Mesenchymal stem cell (in vitro differentiated cells and primary cell): ENCODE measurements around the gene ARRB2.

Source experiments
- DNase-seq: peaks from one replicate; pipeline ENCODE4 v3.0.0-alpha.2; 2013
- H2AFZ ChIP-seq: one replicate; pipeline ENCODE4 v1.6.1; 2013; ENCODE audit warnings: low read depth, mild to moderate bottlenecking, control low read depth, inconsistent platforms, low read length, moderate library complexity
- H2AK5ac ChIP-seq: 2 replicates; pipeline ENCODE4 v1.6.1; 2013; ENCODE audit warnings: low read length, moderate library complexity, mild to moderate bottlenecking, inconsistent platforms; ENCODE audit not compliant: severe bottlenecking
- H2BK120ac ChIP-seq: one replicate; pipeline ENCODE4 v1.6.1; 2013; ENCODE audit warnings: low read depth, mild to moderate bottlenecking, inconsistent platforms, low read length, moderate library complexity
- H2BK12ac ChIP-seq, 2 experiments: one replicate each; pipeline ENCODE4 v1.6.1; 2013; ENCODE audit warnings: inconsistent platforms in 2 of 2, low read length in 2 of 2, mild to moderate bottlenecking in 2 of 2, moderate library complexity in 2 of 2, control low read depth in 1 of 2
- H2BK15ac ChIP-seq: one replicate; pipeline ENCODE4 v1.6.1; 2013; ENCODE audit warnings: mild to moderate bottlenecking, low read depth, inconsistent platforms; ENCODE audit not compliant: poor library complexity, severe bottlenecking
- H2BK5ac ChIP-seq: 2 replicates; pipeline ENCODE4 v1.6.1; 2013; ENCODE audit warnings: low read depth, mild to moderate bottlenecking, low read length, control low read depth, inconsistent platforms; ENCODE audit not compliant: poor library complexity, severe bottlenecking
- H3K14ac ChIP-seq, 2 experiments: one replicate each; pipeline ENCODE4 v1.6.1; 2013; ENCODE audit warnings: inconsistent platforms in 2 of 2, low read length in 2 of 2, control low read depth in 1 of 2, mild to moderate bottlenecking in 1 of 2, moderate library complexity in 1 of 2
- H3K18ac ChIP-seq, 2 experiments: one replicate each; pipeline ENCODE4 v1.6.1; 2013; ENCODE audit warnings: inconsistent platforms in 2 of 2, low read length in 2 of 2, control low read depth in 1 of 2, low read depth in 1 of 2, mild to moderate bottlenecking in 1 of 2
- H3K23ac ChIP-seq, 2 experiments: one replicate each; pipeline ENCODE4 v1.6.1; 2013; ENCODE audit warnings: inconsistent platforms in 2 of 2, low read length in 2 of 2, mild to moderate bottlenecking in 2 of 2, moderate library complexity in 2 of 2, control low read depth in 1 of 2
- H3K27ac ChIP-seq: 2 replicates; pipeline ENCODE4 v1.5.1; 2013; ENCODE audit warnings: mild to moderate bottlenecking, moderate library complexity, low read length, control low read depth, inconsistent platforms; ENCODE audit not compliant: poor library complexity, severe bottlenecking
- H3K27me3 ChIP-seq, 2 experiments: 2 replicates each; pipeline versions ENCODE4 v1.6.1 to v1.7.0; 2013; ENCODE audit warnings: low read length in 2 of 2, mild to moderate bottlenecking in 2 of 2, moderate library complexity in 2 of 2, control low read depth in 1 of 2, inconsistent platforms in 1 of 2; ENCODE audit not compliant: control insufficient read depth in 1 of 2, insufficient read depth in 1 of 2
- H3K36me3 ChIP-seq, 2 experiments: 2 replicates each; pipeline versions ENCODE4 v1.6.1 to v1.7.0; 2013; ENCODE audit warnings: low read length in 2 of 2, control low read depth in 1 of 2, inconsistent platforms in 1 of 2, low read depth in 1 of 2, mild to moderate bottlenecking in 1 of 2; ENCODE audit not compliant: insufficient read depth in 2 of 2, control insufficient read depth in 1 of 2
- H3K4ac ChIP-seq, 2 experiments: one replicate each; pipeline ENCODE4 v1.6.1; 2013; ENCODE audit warnings: inconsistent platforms in 2 of 2, low read length in 2 of 2, mild to moderate bottlenecking in 2 of 2, moderate library complexity in 2 of 2, control low read depth in 1 of 2, low read depth in 1 of 2
- H3K4me1 ChIP-seq: 2 replicates; pipeline ENCODE4 v1.6.1; 2013; ENCODE audit warnings: low read depth, low read length, control low read depth; ENCODE audit not compliant: control insufficient read depth, insufficient read depth
- H3K4me2 ChIP-seq: 2 replicates; pipeline ENCODE4 v1.6.1; 2013; ENCODE audit warnings: low read length, mild to moderate bottlenecking, inconsistent platforms; ENCODE audit not compliant: poor library complexity, severe bottlenecking
- H3K4me3 ChIP-seq, 2 experiments: 2 replicates each; pipeline versions ENCODE4 v1.5.1 to v1.7.0; 2013; ENCODE audit warnings: low read length in 2 of 2, mild to moderate bottlenecking in 2 of 2, control low read depth in 1 of 2, low read depth in 1 of 2; ENCODE audit not compliant: insufficient read depth in 1 of 2
- H3K79me1 ChIP-seq: replicated peaks from 2 replicates; pipeline ENCODE4 v1.6.1; 2013; ENCODE audit warnings: mild to moderate bottlenecking, control low read depth, low read length, inconsistent platforms; ENCODE audit not compliant: poor library complexity, severe bottlenecking
- H3K9ac ChIP-seq: 2 replicates; pipeline ENCODE4 v1.7.0; 2013; ENCODE audit warnings: mild to moderate bottlenecking, low read length, moderate library complexity
- H3K9me3 ChIP-seq: 2 replicates; pipeline ENCODE4 v1.7.0; 2013; ENCODE audit warnings: mild to moderate bottlenecking, low read length; ENCODE audit not compliant: control insufficient read depth
- H4K8ac ChIP-seq: one replicate; pipeline ENCODE4 v1.6.1; 2013; ENCODE audit warnings: inconsistent platforms, mild to moderate bottlenecking, low read length, moderate library complexity
- H4K91ac ChIP-seq: one replicate; pipeline ENCODE4 v1.6.1; 2013; ENCODE audit warnings: mild to moderate bottlenecking, low read length, inconsistent platforms
- WGBS: methylation state at CpG from one replicate; pipeline ENCODE4 v1.1.7; 2013; ENCODE audit warnings: mixed read lengths; 5-methylcytosine and 5-hydroxymethylcytosine counted together

ARRB2 gene

GRCh38 chr17:4740584-4740983 lies 30.2 kb downstream of the ARRB2 start:
- Histone ChIP-seq H3K4me1 (peaks cover 22% of the 10 kb centered on the region), H4K91ac (no peak overlapping the region), H3K23ac (no peak overlapping the region), H3K9me3 (no peaks in the 10 kb centered on the region), H2AK5ac (no peak overlapping the region), H3K4ac (no peak overlapping the region), H2BK5ac (no peak overlapping the region), H3K4me3 (no peak overlapping the region), H3K36me3 (no peaks in the 10 kb centered on the region), H2AFZ (no peak overlapping the region), H4K8ac (no peak overlapping the region), H3K27me3 (peaks cover 61 to 63% of the 10 kb centered on the region in 2 experiments), H3K18ac (no peak overlapping the region), H3K79me1 (no peaks in the 10 kb centered on the region), H2BK12ac (no peak overlapping the region), H2BK120ac (no peak overlapping the region), H3K9ac (no peak overlapping the region), H3K27ac (no peak overlapping the region), H2BK15ac (no peak overlapping the region), H3K14ac (no peak overlapping the region), H3K4me2 (no peak overlapping the region)
- 87% methylated on average over 7 of the region's 8 CpGs for WGBS
- no peak for DNase-seq

DNA sequence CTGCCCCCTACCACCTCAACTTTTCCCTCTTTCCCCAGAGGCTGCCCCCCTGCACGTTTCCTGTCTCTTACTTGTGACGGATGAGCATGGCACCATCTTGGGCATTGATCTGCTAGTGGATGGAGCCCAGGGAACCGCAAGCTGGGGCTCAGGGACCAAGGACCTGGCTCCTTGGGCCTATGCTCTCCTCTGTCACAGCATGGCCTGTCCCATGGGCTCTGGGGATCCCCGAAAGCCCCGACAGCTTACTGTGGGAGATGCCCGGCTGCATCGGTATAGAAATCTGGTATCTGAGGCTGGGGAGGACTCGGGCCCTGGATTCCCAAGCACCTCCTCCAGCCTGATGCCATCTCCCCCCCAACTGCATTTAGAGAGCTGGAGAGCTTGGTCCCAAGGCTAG lies 31.1 kb downstream of the ARRB2 start:
- Histone ChIP-seq H3K27me3 (peaks cover 70 to 71% of the 10 kb centered on the region in 2 experiments), H2BK5ac (no peak overlapping the region), H2BK15ac (no peak overlapping the region), H2AK5ac (no peak overlapping the region), H3K36me3 (no peaks in the 10 kb centered on the region), H3K14ac (no peak overlapping the region), H2BK120ac (no peak overlapping the region), H2BK12ac (no peak overlapping the region), H3K23ac (no peak overlapping the region), H3K4me3 (no peak overlapping the region), H3K79me1 (no peaks in the 10 kb centered on the region), H4K8ac (no peak overlapping the region), H4K91ac (no peak overlapping the region), H3K9ac (no peak overlapping the region), H3K18ac (no peak overlapping the region), H3K27ac (no peak overlapping the region), H3K4me1 (peaks cover 23% of the 10 kb centered on the region), H3K4ac (no peak overlapping the region), H3K4me2 (no peak overlapping the region), H3K9me3 (no peaks in the 10 kb centered on the region), H2AFZ (no peak overlapping the region)
- no peak for DNase-seq
- WGBS = 83% methylated on average over 6 of the region's 8 CpGs

GRCh38 chr17:4742133-4742532 lies 31.7 kb downstream of the ARRB2 start:
- no peak overlapping the region for H3K4ac ChIP-seq
- H3K4me3 ChIP-seq = no peak overlapping the region
- H3K36me3 ChIP-seq = no peaks in the 10 kb centered on the region
- H2BK5ac ChIP-seq = no peak overlapping the region
- 85% methylated on average over 9 of the region's 9 CpGs for WGBS
- no peaks in the 10 kb centered on the region for H3K9me3 ChIP-seq
- H3K14ac ChIP-seq = no peak overlapping the region
- peaks cover 73% of the 10 kb centered on the region in 2 experiments for H3K27me3 ChIP-seq
- H4K8ac ChIP-seq = no peak overlapping the region
- H3K79me1 ChIP-seq = no peaks in the 10 kb centered on the region
- H3K23ac ChIP-seq = no peak overlapping the region
- H3K9ac ChIP-seq = no peak overlapping the region
- H3K4me2 ChIP-seq = no peak overlapping the region
- peaks cover 23% of the 10 kb centered on the region for H3K4me1 ChIP-seq
- no peak overlapping the region for H3K18ac ChIP-seq
- no peak for DNase-seq
- H2AFZ ChIP-seq = no peak overlapping the region
- H2AK5ac ChIP-seq = no peak overlapping the region
- no peak overlapping the region for H2BK120ac ChIP-seq
- no peak overlapping the region for H3K27ac ChIP-seq
- no peak overlapping the region for H2BK12ac ChIP-seq
- H2BK15ac ChIP-seq = no peak overlapping the region
- no peak overlapping the region for H4K91ac ChIP-seq

- Histone ChIP-seq H3K79me1 (no peaks in the 10 kb centered on the region), H3K18ac (no peak overlapping the region), H3K4me2 (no peak overlapping the region), H3K4me1 (peaks cover 23% of the 10 kb centered on the region), H3K27me3 (peaks cover 73% of the 10 kb centered on the region in 2 experiments), H3K4ac (no peak overlapping the region), H3K36me3 (no peaks in the 10 kb centered on the region), H3K4me3 (no peak overlapping the region), H4K8ac (no peak overlapping the region), H3K27ac (no peak overlapping the region), H3K23ac (no peak overlapping the region), H2BK120ac (no peak overlapping the region), H3K14ac (no peak overlapping the region), H2AK5ac (no peak overlapping the region), H2BK15ac (no peak overlapping the region), H2BK5ac (no peak overlapping the region), H2AFZ (no peak overlapping the region), H4K91ac (no peak overlapping the region), H3K9me3 (no peaks in the 10 kb centered on the region), H2BK12ac (no peak overlapping the region), H3K9ac (no peak overlapping the region)
- 89% methylated on average over 8 of the region's 10 CpGs for WGBS
- DNase-seq = no peak
Observed at GRCh38 chr17:4742629-4743028, 32.2 kb downstream of the ARRB2 start.
